HG02840 (cell line): Measurements from ENCODE around the gene MEGF6.

Experiments used
- ATAC-seq: cut with Tn5 transposase; IDR thresholded peaks from one replicate; pipeline ENCODE4 v1.9.1; 2021; ENCODE audit warnings: mild to moderate bottlenecking, moderate library complexity, moderate number of reproducible peaks; ENCODE audit not compliant: unreplicated experiment, low FRiP score

MEGF6 gene

DNA sequence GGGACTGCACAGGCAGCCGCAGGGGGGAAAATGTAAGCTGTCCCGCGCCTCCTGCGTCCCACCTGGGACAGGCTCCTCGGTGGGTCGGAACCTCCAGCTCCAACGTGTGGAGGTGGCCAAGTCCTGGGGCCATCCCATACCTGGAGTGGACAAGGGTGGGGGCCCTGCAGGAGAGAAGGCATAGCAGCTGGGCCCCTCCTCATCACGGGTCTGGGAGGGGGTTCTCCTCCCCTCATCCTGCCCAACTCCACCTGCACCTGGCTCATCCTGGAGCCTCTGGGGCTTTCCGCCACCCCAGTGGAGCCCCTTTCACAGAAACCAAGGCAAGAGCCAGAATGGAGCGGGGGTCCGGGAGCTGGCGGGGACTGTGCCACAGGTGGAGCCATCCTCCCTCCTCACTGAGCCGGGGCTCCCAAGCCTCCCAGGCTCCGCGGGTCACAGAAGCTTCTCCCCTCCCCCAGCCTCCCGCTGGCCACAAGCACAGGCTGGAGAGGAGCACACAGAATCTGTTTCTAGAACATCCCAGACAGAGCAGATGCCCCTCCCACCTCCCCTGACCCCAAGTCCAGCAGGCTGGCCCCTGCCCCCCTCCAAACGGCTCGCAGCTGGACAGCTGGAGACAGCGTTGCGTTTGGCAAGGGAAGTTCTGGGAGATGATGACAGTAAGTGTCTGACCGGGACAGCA, 65.8 kb downstream of the MEGF6 start:
- no peak for ATAC-seq

DNA sequence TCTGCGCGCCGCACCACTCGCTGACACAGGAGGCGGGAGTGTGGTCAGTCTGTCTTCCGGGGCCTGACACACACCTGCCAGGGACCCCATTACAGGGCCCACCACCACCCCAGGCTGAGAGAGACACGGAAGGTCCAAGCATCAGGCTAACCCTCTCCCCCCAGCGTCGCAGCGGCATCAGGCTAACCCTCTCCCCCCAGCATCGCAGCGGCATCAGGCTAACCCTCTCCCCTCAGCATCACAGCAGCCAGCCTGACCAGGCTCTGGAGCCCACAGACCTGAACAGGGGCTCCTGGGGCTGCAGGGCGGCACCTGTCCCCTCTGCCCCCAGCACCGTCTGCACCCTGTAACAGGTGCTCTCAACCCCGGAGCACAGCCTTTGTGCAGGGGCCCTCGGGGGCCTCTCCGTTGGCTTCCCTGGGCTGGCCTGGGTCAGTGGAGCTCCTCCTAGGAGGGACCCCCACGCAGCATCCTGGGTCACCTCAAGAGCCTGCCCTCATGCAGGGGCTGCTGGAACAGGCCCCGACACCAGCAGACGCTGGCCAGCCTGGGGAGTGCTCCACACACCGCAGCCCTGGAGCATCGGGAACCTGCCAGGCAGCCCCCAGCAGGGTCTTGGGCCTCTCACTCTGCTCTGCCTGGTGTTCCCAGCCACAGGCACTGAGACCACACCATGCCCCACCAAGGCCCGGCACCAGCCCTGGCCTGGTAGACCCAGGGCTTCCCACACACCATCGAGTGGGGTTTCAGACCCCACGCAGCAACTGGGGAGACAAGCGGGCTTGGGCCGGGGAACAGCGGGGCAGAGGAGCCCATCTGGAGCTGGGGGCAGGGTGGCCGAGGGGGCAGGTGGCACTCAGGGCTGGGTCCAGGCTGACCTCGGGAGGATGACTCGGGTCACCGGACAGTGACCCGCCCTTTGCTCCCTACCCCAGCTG, 67.0 kb downstream of the MEGF6 start:
- no peak for ATAC-seq

DNA sequence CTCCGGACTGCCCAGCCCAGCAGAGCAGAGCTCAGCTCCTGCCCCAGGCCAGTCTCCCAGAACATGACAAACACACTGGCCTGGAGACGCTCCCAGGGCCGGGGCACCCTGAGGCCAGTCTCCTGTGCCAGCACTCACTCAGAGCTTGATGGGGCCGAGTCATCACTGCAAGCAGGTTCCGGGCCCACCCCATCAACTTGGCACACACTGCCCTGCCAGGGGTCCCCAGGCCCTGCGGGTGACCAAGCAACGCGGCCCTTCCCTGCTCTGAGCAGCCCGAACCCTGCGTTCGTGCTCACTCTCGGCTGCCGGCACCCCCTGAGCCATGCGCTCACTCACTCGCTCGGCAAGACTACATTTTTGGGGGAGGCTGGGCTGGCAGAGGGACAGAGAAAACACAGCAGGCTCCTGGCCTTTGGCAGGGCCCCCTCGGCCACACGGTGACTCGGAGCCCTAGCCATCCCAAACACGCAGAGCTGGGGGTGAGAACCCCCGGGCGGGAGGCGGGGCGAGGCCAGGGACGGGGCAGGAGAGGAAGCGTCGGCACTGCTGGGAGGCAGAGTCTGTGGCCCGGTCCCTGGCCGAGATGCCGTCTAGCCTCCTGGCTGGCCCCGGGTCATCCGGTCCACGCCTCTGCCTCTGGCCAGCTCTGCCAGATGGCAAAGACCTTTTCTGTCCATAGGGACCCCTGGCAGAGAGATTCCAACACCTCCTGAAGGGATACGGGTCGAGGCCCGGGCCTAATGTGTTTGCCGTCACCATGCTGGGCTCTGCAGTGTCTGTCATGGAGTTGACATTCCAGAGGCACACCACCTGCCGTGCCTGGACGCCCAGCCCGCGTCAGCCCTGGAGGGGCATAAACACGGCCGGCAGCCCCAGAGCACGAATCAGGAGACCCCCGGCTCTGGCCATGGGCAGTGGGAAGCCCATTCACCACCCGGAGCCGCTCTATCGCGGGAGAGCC, 68.0 kb downstream of the MEGF6 start:
- no peak for ATAC-seq

DNA sequence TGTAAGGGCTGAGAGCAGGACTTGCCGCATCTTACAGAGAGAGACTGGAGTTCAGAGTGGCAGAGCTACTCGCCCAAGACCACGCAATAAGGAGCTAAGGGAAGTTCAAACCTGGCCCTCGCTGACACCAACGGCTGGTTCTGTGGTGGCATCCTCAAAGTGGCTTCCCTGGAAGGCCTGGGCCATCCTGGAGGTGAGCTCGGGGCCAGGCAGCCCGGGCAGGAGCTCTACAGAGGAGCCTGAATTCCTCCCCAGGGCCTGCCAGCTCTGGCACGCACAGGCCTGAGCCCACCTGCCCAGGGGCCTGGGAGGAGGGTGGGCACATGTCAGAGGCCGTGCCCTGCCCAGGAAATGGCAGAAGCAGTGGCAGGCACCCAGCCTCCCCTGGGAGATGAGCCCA, 68.6 kb downstream of the MEGF6 start:
- ATAC-seq = no peak

GRCh38 chr1:3541936-3542335, 69.4 kb downstream of the MEGF6 start:
- no peak for ATAC-seq

GRCh38 chr1:3541465-3541864, 69.8 kb downstream of the MEGF6 start:
- no peak for ATAC-seq

DNA sequence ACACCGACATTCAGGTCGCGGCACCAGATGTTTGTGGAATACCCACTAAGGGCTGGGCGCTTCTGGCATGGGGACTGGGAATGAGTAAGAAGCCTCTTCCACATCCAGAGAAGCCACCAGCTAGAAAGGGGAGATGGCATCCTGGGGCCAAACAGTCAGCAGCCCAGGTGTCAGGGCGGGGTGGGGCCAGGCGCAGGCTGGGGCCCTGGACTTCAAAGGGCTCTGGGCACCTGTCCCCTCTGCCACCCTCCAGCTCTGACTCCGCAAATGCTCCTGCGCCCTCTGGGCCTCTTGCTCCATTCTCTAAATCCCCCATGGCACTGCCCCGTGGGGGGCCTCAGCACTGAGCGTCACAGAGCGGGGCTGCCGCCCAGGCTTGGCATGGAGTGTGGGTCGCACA, 70.4 kb downstream of the MEGF6 start:
- no peak for ATAC-seq

GRCh38 chr1:3539707-3540425, 71.4 kb downstream of the MEGF6 start:
- ATAC-seq = no peak

DNA sequence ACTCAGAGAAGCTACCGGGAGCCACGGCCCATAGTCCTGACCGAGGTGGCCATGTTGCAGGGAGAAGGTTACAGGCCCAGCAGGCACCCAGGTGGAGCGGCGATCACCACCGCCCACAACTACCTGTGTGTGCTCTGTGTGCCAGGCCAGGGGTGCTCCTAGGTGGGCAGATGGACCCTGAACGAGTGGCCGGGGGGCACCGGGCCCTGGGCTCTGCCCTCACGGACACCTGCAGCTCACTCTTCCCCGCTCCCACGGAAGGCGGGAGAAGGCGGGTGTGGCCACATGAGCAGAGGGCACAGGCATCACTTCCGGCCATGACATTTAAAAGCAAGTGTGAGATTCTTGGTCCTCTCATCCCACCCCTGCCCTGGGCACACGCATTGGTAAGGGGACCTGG, 73.9 kb downstream of the MEGF6 start:
- ATAC-seq = no peak

DNA sequence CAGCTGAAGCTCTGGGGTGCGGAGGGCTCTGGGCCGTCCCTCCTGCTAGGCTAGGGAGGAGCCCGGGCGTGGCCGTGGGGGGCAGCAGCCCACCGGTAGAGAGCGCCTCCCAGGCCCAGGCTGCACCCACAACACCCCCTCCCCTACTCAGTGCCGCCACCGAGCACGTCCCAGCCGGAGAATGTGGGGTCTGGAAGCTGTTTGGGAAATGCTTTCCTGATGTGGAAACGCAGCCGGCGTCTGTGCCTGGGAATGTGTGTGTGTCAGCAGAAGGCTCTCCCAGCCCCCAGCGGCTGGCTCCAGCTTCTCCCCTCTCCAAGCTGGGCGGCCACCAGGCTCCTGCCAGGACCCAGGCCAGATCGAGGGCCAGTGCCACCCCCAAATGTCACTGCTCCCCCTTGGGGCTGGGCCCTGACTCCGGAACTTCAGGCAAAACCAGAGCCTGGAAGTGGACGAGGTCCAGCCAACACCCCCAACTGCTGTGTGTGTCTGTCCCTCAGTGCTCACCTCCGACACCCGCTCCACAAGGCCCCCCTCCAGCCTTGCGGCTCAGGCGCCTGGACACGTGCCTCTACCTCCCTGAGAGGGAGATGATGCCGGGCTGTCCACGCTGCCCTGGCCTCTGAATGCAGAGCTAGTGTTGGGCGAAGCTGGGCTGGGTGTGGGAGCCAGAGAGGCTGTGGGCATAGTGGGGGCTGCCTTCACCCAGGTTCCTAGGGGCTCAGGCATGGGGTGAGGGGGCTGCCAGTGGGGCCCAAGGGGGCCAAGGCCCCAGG, 74.7 kb downstream of the MEGF6 start:
- no peak for ATAC-seq

- ATAC-seq = no peak
These were observed 75.6 kb downstream of the MEGF6 start for GRCh38 chr1:3535732-3536131.

DNA sequence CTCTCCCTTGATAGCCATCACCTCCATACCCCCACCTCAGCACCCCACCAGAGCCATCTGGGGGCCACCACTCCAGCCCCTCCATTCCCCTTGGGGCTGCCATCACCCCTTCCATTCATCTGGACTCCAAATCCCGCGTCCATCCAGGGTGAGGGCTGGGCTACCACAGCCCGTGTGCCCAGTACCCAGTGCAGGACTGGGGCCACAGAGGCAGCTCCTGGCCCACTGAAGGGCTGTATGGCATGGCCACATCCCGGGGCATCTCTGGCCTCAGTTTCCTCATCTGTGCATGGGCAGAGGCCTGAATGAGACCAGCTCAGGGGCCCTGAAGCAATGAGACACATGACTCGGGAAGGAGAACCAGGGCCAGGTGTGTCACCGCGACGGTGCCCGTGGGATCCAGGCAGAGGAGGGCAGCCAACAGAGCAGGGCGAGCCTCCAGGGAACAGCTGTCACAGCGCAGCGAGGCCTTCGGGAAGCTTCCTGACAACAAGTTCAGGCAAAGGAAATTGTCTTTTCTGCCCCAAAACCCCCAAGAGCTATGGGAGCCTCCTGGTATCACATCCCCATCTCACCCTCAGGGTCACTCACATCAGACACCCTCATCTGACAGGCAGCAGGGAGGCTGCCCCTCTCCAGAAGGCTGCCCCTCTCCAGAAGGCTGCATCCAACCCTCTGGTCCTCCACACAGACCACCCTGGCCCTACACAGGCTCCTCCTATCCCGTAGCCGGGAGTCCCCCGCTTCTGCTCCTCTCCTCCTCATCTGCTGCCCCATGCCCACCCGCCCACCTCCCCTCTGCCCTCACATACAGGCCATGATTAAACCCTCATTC, 76.3 kb downstream of the MEGF6 start:
- no peak for ATAC-seq

GRCh38 chr1:3533067-3534048, 78.0 kb downstream of the MEGF6 start:
- ATAC-seq = no peak

- no peak for ATAC-seq
These were observed 79.4 kb downstream of the MEGF6 start for GRCh38 chr1:3531928-3532327.

- ATAC-seq = no peak
These were observed 80.1 kb downstream of the MEGF6 start for GRCh38 chr1:3530926-3531818.
